Measurements from ENCODE around the gene TPP1.

TPP1 gene

DNA sequence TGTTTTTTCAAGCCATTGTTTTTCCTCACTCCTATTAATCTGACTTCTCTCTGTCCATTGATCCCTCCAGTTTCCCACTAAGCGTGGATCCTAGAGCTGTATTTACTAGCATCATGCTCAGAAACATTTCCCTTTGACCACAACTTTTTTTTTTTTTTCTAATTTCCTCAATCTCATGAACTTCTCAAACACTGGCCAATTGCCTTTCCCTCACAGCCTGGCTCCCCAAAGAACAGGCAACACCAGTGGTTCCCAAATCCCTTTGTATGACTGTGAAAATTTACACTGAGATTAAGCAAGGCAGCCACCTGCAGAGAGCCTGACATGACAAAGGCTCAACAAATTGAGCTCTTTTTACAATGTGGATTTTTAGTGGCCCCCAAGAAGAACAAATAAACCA is 1.4 kb upstream of the TPP1 start:
- ChIA-PET CTCF (interaction anchor here (0.6 kb wide), 4 partner anchors 14 to 81 kb away, joined by 3 read pairs; no protein-coding TSS in a partner anchor), POLR2A (ENCODE audit: low non-redundant PET) (no interaction called here)
- TF ChIP-seq, protein P1, sequence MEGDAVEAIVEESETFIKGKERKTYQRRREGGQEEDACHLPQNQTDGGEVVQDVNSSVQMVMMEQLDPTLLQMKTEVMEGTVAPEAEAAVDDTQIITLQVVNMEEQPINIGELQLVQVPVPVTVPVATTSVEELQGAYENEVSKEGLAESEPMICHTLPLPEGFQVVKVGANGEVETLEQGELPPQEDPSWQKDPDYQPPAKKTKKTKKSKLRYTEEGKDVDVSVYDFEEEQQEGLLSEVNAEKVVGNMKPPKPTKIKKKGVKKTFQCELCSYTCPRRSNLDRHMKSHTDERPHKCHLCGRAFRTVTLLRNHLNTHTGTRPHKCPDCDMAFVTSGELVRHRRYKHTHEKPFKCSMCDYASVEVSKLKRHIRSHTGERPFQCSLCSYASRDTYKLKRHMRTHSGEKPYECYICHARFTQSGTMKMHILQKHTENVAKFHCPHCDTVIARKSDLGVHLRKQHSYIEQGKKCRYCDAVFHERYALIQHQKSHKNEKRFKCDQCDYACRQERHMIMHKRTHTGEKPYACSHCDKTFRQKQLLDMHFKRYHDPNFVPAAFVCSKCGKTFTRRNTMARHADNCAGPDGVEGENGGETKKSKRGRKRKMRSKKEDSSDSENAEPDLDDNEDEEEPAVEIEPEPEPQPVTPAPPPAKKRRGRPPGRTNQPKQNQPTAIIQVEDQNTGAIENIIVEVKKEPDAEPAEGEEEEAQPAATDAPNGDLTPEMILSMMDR (conservative IDR thresholded peaks at IDR 0.05; ENCODE audit: low read depth) = no peak
- no peak for DNase-seq (ENCODE audit: low spot score)
- H3K27ac ChIP-seq = no peak overlapping the region

DNA sequence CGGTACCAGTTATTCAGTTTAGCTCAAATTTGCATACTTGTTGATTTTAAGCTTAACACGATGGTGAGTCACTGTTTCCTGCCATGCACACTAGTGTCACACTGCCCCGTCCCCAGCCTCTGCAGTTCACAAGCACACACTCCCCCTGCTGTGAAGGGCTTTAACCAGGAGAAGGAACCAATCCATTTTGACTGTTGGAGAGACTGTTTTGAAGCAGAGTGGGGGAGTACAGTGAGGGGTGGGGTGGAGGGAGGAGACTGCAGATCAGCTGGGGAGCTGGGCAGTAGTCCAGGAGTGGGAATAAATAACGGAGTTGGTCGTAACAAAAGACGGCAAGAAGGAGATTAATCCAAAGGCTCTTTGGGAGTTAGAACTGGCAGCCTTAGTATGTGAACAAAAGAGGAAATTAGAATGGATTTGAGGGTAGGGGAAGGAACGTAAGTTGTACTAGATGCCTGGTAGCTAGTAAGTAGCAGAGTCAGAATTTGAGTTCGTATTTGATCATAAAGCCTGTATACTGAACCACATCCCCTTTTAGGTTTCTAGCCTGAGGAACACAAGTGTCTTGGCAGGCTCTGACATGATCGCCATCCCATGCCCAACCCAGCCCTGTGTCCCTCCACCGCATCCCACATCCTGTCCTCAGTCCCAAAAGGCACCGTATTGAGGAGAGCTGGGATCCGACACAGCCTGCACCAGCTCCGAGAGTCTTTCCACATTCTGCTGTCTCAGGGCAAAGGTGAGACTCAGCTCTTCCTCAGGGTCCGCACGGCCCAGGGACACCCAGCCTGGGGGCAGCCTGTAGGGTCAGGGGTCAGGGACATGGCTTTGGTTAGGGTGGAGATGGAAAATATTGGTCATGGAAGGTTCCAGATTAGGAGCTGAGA is 862 bp downstream of the TPP1 start:
- DNase-seq (ENCODE audit: low spot score) = no peak
- CTCF ChIA-PET = no interaction called here
- peak overlapping the region; percentile 78 for H3K27ac ChIP-seq
- POLR2A ChIA-PET (ENCODE audit: low non-redundant PET) = interaction anchor here (0.5 kb wide), 1 partner anchor 14 kb away, joined by 3 read pairs; no protein-coding TSS in a partner anchor
- TF ChIP-seq, protein P1 (conservative IDR thresholded peaks at IDR 0.05; ENCODE audit: low read depth) = no peak

GRCh38 chr11:6617315-6617781 is 1.9 kb downstream of the TPP1 start:
- no peak for DNase-seq (ENCODE audit: low spot score)
- H3K27ac ChIP-seq = no peak overlapping the region
- ChIA-PET POLR2A (ENCODE audit: low non-redundant PET) (interaction anchor here (0.5 kb wide), 1 partner anchor 13 kb away, joined by 3 read pairs; no protein-coding TSS in a partner anchor), CTCF (no interaction called here)
- TF ChIP-seq, protein P1 (conservative IDR thresholded peaks at IDR 0.05; ENCODE audit: low read depth) = no peak

DNA sequence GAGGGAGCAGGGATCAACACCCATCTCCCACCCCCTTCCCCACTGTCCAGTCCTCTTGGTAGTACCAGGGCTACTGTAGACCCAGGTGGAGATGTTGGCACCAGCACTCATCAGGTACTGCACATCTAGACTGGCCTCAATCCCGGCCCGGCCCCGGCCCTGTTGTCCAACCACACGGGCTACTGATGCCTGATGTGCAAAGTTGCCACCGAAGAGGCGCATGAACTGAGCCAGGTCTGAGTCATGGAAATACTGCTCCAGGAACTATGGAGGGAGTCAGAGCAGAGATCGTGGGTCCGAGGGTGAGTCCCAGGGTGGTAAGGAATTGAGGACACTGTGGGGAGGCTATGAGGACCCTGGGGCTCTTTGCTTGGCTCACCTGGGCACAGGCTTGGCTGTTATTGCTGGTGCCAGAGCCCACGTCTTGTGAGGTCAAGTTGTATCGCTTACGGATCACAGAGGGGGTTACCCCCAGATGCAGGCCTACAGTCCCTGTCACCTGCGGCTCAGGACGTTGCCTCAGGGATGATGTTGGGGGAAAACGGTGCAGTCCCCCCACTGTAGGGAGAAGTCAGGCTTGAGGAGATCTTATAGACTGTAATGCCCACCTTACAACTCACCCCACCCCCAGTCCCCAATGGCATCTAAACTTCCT is 2.5 kb downstream of the TPP1 start:
- CTCF ChIA-PET = no interaction called here
- DNase-seq (ENCODE audit: low spot score) = no peak
- TF ChIP-seq, protein P1 (conservative IDR thresholded peaks at IDR 0.05; ENCODE audit: low read depth) = no peak
- POLR2A ChIA-PET (ENCODE audit: low non-redundant PET) = no interaction called here
- H3K27ac ChIP-seq = no peak overlapping the region

DNA sequence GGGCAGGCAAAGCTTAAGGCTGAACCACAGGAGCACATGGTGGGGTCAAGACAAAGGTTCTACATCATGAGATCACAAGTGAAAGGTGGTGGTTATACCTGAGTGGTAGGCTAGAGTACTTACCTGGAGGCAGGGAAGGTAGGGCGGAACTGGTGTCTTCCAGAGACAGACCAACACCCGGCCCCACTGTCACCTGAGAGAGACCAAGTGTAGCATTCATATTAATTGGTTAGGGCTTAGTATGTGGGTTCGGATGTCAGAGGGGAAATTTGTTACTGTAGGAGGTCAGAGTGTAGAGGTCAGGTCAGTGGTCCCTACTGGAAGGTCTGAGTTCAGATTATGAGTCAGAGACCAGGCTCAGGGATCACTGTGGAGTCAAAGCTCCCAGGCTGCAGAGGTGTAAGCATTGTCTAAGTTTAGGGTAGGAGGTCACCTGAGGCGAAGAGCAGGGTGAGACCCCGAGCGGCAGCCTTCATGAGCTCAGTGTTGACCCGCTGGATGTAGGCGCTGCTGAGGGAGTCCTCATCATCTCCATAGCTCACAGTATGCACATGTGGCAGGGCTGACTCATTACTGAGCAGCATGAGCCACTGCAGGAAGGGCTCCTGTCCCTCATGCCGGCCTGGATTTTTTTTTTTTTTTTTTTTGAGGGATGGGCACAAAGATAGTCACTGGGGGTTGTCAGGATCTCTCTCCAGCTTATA is 3.2 kb downstream of the TPP1 start:
- DNase-seq (ENCODE audit: low spot score) = no peak
- CTCF ChIA-PET = no interaction called here
- POLR2A ChIA-PET (ENCODE audit: low non-redundant PET) = no interaction called here
- TF ChIP-seq, protein P1 (conservative IDR thresholded peaks at IDR 0.05; ENCODE audit: low read depth) = no peak
- no peak overlapping the region for H3K27ac ChIP-seq

- ChIA-PET POLR2A (ENCODE audit: low non-redundant PET) (no interaction called here), CTCF (no interaction called here)
- no peak for DNase-seq (ENCODE audit: low spot score)
- H3K27ac ChIP-seq = no peak overlapping the region
- TF ChIP-seq, protein P1 (conservative IDR thresholded peaks at IDR 0.05; ENCODE audit: low read depth) = no peak
These were observed 4.2 kb downstream of the TPP1 start for GRCh38 chr11:6615046-6615445.

Data from RWPE1 (cell line).